Vagina (tissue), 2 donors: Measurements from ENCODE around the gene GRK5.

ENCODE experiments used
- CTCF ChIP-seq, 3 experiments: fragments of 450-650 bp in 2 of 3; fragments of 200-600 bp in 1 of 3; sonication (generic) in 1 of 3; IDR thresholded peaks; one replicate each; pipeline ENCODE4 v1.5.1; 2017 to 2019; ENCODE audit warnings: antibody characterized with exemption in 3 of 3, mild to moderate bottlenecking in 2 of 3, moderate library complexity in 2 of 3
- POLR2A ChIP-seq, 2 donors: fragments of 450-650 bp; IDR thresholded peaks; one replicate each; pipeline ENCODE4 v1.6.1; 2017; ENCODE audit warnings: antibody characterized with exemption in 2 of 2, mild to moderate bottlenecking in 2 of 2, moderate library complexity in 2 of 2

- TF ChIP-seq CTCF (IDR thresholded peaks at IDR 0.05) (no peak), POLR2A (IDR thresholded peaks at IDR 0.05) (no peak)
These were observed 244.0 kb downstream of the GRK5 start for GRCh38 chr10:119451300-119451896.
